Smooth muscle cell (in vitro differentiated cells): Measurements from ENCODE around the gene STX4. TPM values are rescaled to one million over a fixed set of nuclear protein-coding genes. Genes with fewer than 3 reads are reported as not detected.

Source experiments
- DNase-seq: peaks from one replicate; lab custom pipeline; 2025; ENCODE audit not compliant: unreplicated experiment; lab: John Stamatoyannopoulos, UW
- H2AFZ ChIP-seq: fragments of 200-600 bp; sonication (generic); 2 replicates; pipeline ENCODE4 v1.6.0; 2016; ENCODE audit warnings: antibody characterized with exemption, low read depth, mild to moderate bottlenecking
- H3F3A ChIP-seq: fragments of 200-600 bp; sonication (generic); 2 replicates; pipeline ENCODE4 v1.6.0; 2017; ENCODE audit warnings: antibody characterized with exemption, low read depth
- H3K27ac ChIP-seq: fragments of 200-600 bp; sonication (generic); 2 replicates; pipeline ENCODE4 v1.5.1; 2016; ENCODE audit warnings: low read depth, mild to moderate bottlenecking
- H3K27me3 ChIP-seq: fragments of 200-600 bp; sonication (generic); 2 replicates; pipeline ENCODE4 v1.6.1; 2016; ENCODE audit warnings: low read depth, mild to moderate bottlenecking
- H3K36me3 ChIP-seq: fragments of 200-600 bp; sonication (generic); 2 replicates; pipeline ENCODE4 v1.5.1; 2016; ENCODE audit warnings: low read depth
- H3K4me1 ChIP-seq: fragments of 200-600 bp; sonication (generic); 2 replicates; pipeline ENCODE4 v1.5.1; 2016; ENCODE audit warnings: low read depth
- H3K4me2 ChIP-seq: fragments of 200-600 bp; sonication (generic); 2 replicates; pipeline ENCODE4 v1.6.0; 2016; ENCODE audit warnings: mild to moderate bottlenecking
- H3K4me3 ChIP-seq: fragments of 200-600 bp; sonication (generic); 2 replicates; pipeline ENCODE4 v1.5.1; 2016; ENCODE audit warnings: mild to moderate bottlenecking
- H3K79me2 ChIP-seq: fragments of 200-600 bp; sonication (generic); 2 replicates; pipeline ENCODE4 v1.6.0; 2016; ENCODE audit warnings: low read depth, mild to moderate bottlenecking
- H3K9ac ChIP-seq: fragments of 200-600 bp; sonication (generic); 2 replicates; pipeline ENCODE4 v1.6.0; 2016; ENCODE audit warnings: low read depth
- H3K9me3 ChIP-seq: fragments of 200-600 bp; sonication (generic); replicated peaks from 2 replicates; pipeline ENCODE4 v1.5.1; 2016; ENCODE audit warnings: low read depth
- H4K20me1 ChIP-seq: fragments of 200-600 bp; sonication (generic); 2 replicates; pipeline ENCODE4 v1.6.0; 2016; ENCODE audit warnings: low read depth
- WGBS: methylation state at CpG from one replicate; pipeline ENCODE4 v1.1.7; 2016; ENCODE audit warnings: low lambda C conversion rate; 5-methylcytosine and 5-hydroxymethylcytosine counted together
- polyA plus RNA-seq: library from polyadenylated mRNA; unstranded; fragments of >200 nt; fragmentation: Nextera tagmentation; extraction: Ambion mirVana; gene quantifications from 2 replicates; pipeline ENCODE4 v1.2.1, GENCODE V29; 2016
- total RNA-seq: library from RNA; depleted of rRNA; stranded (reverse); fragments of >200 nt; gene quantifications from 2 replicates; pipeline ENCODE4 v1.2.3, GENCODE V29; 2014
- TF ChIP-seq, protein P1 (sequence below): fragments of 200-600 bp; sonication (generic); IDR thresholded peaks from 2 replicates; pipeline ENCODE4 v1.5.1; 2017; ENCODE audit warnings: borderline replicate concordance, mild to moderate bottlenecking, antibody characterized with exemption; ENCODE audit not compliant: insufficient read depth, poor library complexity, severe bottlenecking

The STX4 gene
- total and polyA plus RNA-seq, 2 experiments from 2014 or later = 23.1 to 50.6 TPM

GRCh38 chr16:31063843-31064611 lies 30.7 kb downstream of the STX4 start:
- TF ChIP-seq, protein P1, sequence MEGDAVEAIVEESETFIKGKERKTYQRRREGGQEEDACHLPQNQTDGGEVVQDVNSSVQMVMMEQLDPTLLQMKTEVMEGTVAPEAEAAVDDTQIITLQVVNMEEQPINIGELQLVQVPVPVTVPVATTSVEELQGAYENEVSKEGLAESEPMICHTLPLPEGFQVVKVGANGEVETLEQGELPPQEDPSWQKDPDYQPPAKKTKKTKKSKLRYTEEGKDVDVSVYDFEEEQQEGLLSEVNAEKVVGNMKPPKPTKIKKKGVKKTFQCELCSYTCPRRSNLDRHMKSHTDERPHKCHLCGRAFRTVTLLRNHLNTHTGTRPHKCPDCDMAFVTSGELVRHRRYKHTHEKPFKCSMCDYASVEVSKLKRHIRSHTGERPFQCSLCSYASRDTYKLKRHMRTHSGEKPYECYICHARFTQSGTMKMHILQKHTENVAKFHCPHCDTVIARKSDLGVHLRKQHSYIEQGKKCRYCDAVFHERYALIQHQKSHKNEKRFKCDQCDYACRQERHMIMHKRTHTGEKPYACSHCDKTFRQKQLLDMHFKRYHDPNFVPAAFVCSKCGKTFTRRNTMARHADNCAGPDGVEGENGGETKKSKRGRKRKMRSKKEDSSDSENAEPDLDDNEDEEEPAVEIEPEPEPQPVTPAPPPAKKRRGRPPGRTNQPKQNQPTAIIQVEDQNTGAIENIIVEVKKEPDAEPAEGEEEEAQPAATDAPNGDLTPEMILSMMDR = no peak
- DNase-seq = no peak
- no peak overlapping the region for H3K4me3 ChIP-seq
- no peaks in the 10 kb centered on the region for H3K9me3 ChIP-seq
- H3F3A ChIP-seq = peaks cover 14% of the 10 kb centered on the region
- H3K4me1 ChIP-seq = peaks cover 4% of the 10 kb centered on the region
- H3K27ac ChIP-seq = peak overlapping the region; percentile 89
- no peaks in the 10 kb centered on the region for H3K36me3 ChIP-seq
- peak overlapping the region; percentile 59 for H3K4me2 ChIP-seq
- no peak overlapping the region for H2AFZ ChIP-seq
- no peaks in the 10 kb centered on the region for H3K27me3 ChIP-seq
- peaks cover 10% of the 10 kb centered on the region for H4K20me1 ChIP-seq
- 98% methylated on average over 54 of the region's 56 CpGs for WGBS
- H3K79me2 ChIP-seq = peaks cover 27% of the 10 kb centered on the region
- peak overlapping the region; percentile 42 for H3K9ac ChIP-seq

GRCh38 chr16:31064882-31065461 lies 31.6 kb downstream of the STX4 start:
- Histone ChIP-seq H3K4me1 (peaks cover 4% of the 10 kb centered on the region), H3K4me3 (no peak overlapping the region), H3K79me2 (peaks cover 36% of the 10 kb centered on the region), H3K27me3 (no peaks in the 10 kb centered on the region), H3F3A (peaks cover 14% of the 10 kb centered on the region), H3K36me3 (no peaks in the 10 kb centered on the region), H3K4me2 (peak overlapping the region; percentile 59), H3K9ac (peak overlapping the region; percentile 42), H3K27ac (peak overlapping the region; percentile 89), H3K9me3 (no peaks in the 10 kb centered on the region), H2AFZ (no peak overlapping the region), H4K20me1 (peaks cover 10% of the 10 kb centered on the region)
- TF ChIP-seq, protein P1 = no peak
- WGBS = 30% methylated on average over 4 of the region's 4 CpGs
- DNase-seq = no peak

GRCh38 chr16:31067342-31067741 lies 34.0 kb downstream of the STX4 start:
- H3K27me3 ChIP-seq = no peaks in the 10 kb centered on the region
- no peak overlapping the region for H3K4me2 ChIP-seq
- no peak overlapping the region for H3K27ac ChIP-seq
- H3K36me3 ChIP-seq = no peaks in the 10 kb centered on the region
- no peak overlapping the region for H3K4me3 ChIP-seq
- peaks cover 11% of the 10 kb centered on the region for H4K20me1 ChIP-seq
- no peak for DNase-seq
- WGBS = 98% methylated on average over 3 of the region's 3 CpGs
- H2AFZ ChIP-seq = no peak overlapping the region
- peaks cover 12% of the 10 kb centered on the region for H3K4me1 ChIP-seq
- peaks cover 59% of the 10 kb centered on the region for H3K79me2 ChIP-seq
- TF ChIP-seq, protein P1 = no peak
- H3K9ac ChIP-seq = no peak overlapping the region
- no peaks in the 10 kb centered on the region for H3K9me3 ChIP-seq
- H3F3A ChIP-seq = peaks cover 14% of the 10 kb centered on the region
